Endodermal cell (in vitro differentiated cells): ENCODE data around the gene DUOXA2. TPM values are rescaled to one million over a fixed set of nuclear protein-coding genes. Genes with fewer than 3 reads are reported as not detected.

Source experiments
- DNase-seq: peaks from one replicate; pipeline ENCODE4 v3.0.0-alpha.2; 2017
- H3K27ac ChIP-seq: 2 replicates; pipeline ENCODE4 v1.5.1; 2013; ENCODE audit warnings: mild to moderate bottlenecking, low read depth, low read length, moderate library complexity
- H3K27me3 ChIP-seq: 2 replicates; pipeline ENCODE4 v1.6.1; 2013; ENCODE audit warnings: mild to moderate bottlenecking, low read length, moderate library complexity; ENCODE audit not compliant: insufficient read depth, control insufficient read depth, poor library complexity, severe bottlenecking
- H3K36me3 ChIP-seq: 2 replicates; pipeline ENCODE4 v1.7.0; 2013; ENCODE audit warnings: mild to moderate bottlenecking, low read length, moderate library complexity; ENCODE audit not compliant: control insufficient read depth, insufficient read depth
- H3K4me1 ChIP-seq: one replicate; pipeline ENCODE4 v1.7.0; 2013; ENCODE audit warnings: low read length; ENCODE audit not compliant: control insufficient read depth, insufficient read depth
- H3K4me3 ChIP-seq: 2 replicates; pipeline ENCODE4 v1.5.1; 2013; ENCODE audit warnings: mild to moderate bottlenecking, low read length, moderate library complexity
- H3K9ac ChIP-seq: 2 replicates; pipeline ENCODE4 v1.6.1; 2013; ENCODE audit warnings: mild to moderate bottlenecking, low read length, moderate library complexity; ENCODE audit not compliant: poor library complexity, severe bottlenecking; ENCODE audit errors: extremely low read depth
- H3K9me3 ChIP-seq: 2 replicates; pipeline ENCODE4 v1.6.1; 2013; ENCODE audit warnings: mild to moderate bottlenecking, low read length, moderate library complexity; ENCODE audit not compliant: control insufficient read depth
- H3K27ac Mint-ChIP-seq: 2 replicates; pipeline ENCODE4 v1.8.0; 2020; ENCODE audit warnings: mixed read lengths
- H3K27me3 Mint-ChIP-seq: 2 replicates; pipeline ENCODE4 v1.8.0; 2021; ENCODE audit warnings: mild to moderate bottlenecking, mixed read lengths; ENCODE audit not compliant: insufficient read depth
- H3K36me3 Mint-ChIP-seq: 2 replicates; pipeline ENCODE4 v1.8.0; 2020; ENCODE audit warnings: low read depth, mixed read lengths
- H3K4me1 Mint-ChIP-seq: 2 replicates; pipeline ENCODE4 v1.8.0; 2020; ENCODE audit warnings: mixed read lengths
- H3K4me3 Mint-ChIP-seq: 2 replicates; pipeline ENCODE4 v1.8.0; 2020; ENCODE audit warnings: mild to moderate bottlenecking, moderate library complexity, mixed read lengths
- H3K9me3 Mint-ChIP-seq: 2 replicates; pipeline ENCODE4 v1.8.0; 2020; ENCODE audit warnings: mild to moderate bottlenecking, mixed read lengths
- CTCF ChIP-seq: fragments of 200-600 bp; sonication (generic); conservative IDR thresholded peaks from 2 replicates; pipeline ENCODE4 v1.5.0; 2021; ENCODE audit warnings: antibody characterized with exemption, mild to moderate bottlenecking
- WGBS, 2 experiments: methylation state at CpG; one replicate each; pipeline versions ENCODE4 v1.1.5 to v1.1.7; 2013; ENCODE audit warnings: missing lambda C conversion rate in 2 of 2, mixed read lengths in 1 of 2; ENCODE audit not compliant: insufficient coverage in 1 of 2, insufficient read length in 1 of 2; 5-methylcytosine and 5-hydroxymethylcytosine counted together
- total RNA-seq, 2 donors: library from RNA; stranded (reverse); fragmentation: NEBNext Ultra II Directional in 1 of 2; extraction: Animal tissue kit (Norgen Biotek cat#: 25700) in 1 of 2; gene quantifications; 2 replicates in 1 of 2; 3 replicates in 1 of 2; pipeline ENCODE4 v1.2.1, GENCODE V29; 2021

Gene DUOXA2
- total RNA-seq, 2 donors from 2014 or later = not detected

- H3K27me3 Mint-ChIP-seq = peaks cover 80% of the 10 kb centered on the region
- H3K36me3 Mint-ChIP-seq = no peaks in the 10 kb centered on the region
- Histone ChIP-seq H3K9ac (no peak overlapping the region), H3K4me3 (no peak overlapping the region), H3K4me1 (no peaks in the 10 kb centered on the region), H3K36me3 (no peaks in the 10 kb centered on the region), H3K27me3 (peaks cover 91% of the 10 kb centered on the region), H3K27ac (no peak overlapping the region), H3K9me3 (no peaks in the 10 kb centered on the region)
- peak; percentile 66 for DNase-seq
- H3K9me3 Mint-ChIP-seq = no peaks in the 10 kb centered on the region
- WGBS, 2 experiments = 41 to 55% methylated on average over 25 to 67 of the region's 71 CpGs
- TF ChIP-seq CTCF = no peak
- H3K27ac Mint-ChIP-seq = no peak overlapping the region
- H3K4me1 Mint-ChIP-seq = peaks cover 16% of the 10 kb centered on the region
- H3K4me3 Mint-ChIP-seq = peak overlapping the region; percentile 51
Measured at GRCh38 chr15:45111390-45112142, 2.6 kb upstream of the DUOXA2 start.

GRCh38 chr15:45112143-45112590 is 2.0 kb upstream of the DUOXA2 start:
- Mint-ChIP-seq H3K36me3 (no peaks in the 10 kb centered on the region), H3K4me1 (peaks cover 16% of the 10 kb centered on the region), H3K27me3 (peaks cover 81% of the 10 kb centered on the region), H3K27ac (no peak overlapping the region), H3K9me3 (no peaks in the 10 kb centered on the region), H3K4me3 (peak overlapping the region; percentile 51)
- TF ChIP-seq CTCF = no peak
- 0 to 24% methylated on average over 3 to 13 of the region's 13 CpGs for WGBS, 2 experiments
- Histone ChIP-seq H3K9ac (peak overlapping the region; percentile 1), H3K36me3 (no peaks in the 10 kb centered on the region), H3K4me1 (no peaks in the 10 kb centered on the region), H3K27ac (no peak overlapping the region), H3K4me3 (peak overlapping the region; percentile 67), H3K27me3 (peaks cover 91% of the 10 kb centered on the region), H3K9me3 (no peaks in the 10 kb centered on the region)
- no peak for DNase-seq

GRCh38 chr15:45112591-45113379 is 1.3 kb upstream of the DUOXA2 start:
- peak; percentile 79 for DNase-seq
- H3K27ac ChIP-seq = no peak overlapping the region
- no peaks in the 10 kb centered on the region for H3K4me1 ChIP-seq
- 3 to 4% methylated on average over 15 to 57 of the region's 58 CpGs for WGBS, 2 experiments
- H3K9me3 Mint-ChIP-seq = peaks cover 5% of the 10 kb centered on the region
- peaks cover 16% of the 10 kb centered on the region for H3K4me1 Mint-ChIP-seq
- H3K4me3 ChIP-seq = peak overlapping the region; percentile 67
- H3K36me3 ChIP-seq = no peaks in the 10 kb centered on the region
- H3K36me3 Mint-ChIP-seq = no peaks in the 10 kb centered on the region
- H3K27me3 ChIP-seq = peaks cover 95% of the 10 kb centered on the region
- no peaks in the 10 kb centered on the region for H3K9me3 ChIP-seq
- H3K4me3 Mint-ChIP-seq = peak overlapping the region; percentile 51
- H3K9ac ChIP-seq = peak overlapping the region; percentile 1
- H3K27ac Mint-ChIP-seq = no peak overlapping the region
- TF ChIP-seq CTCF = no peak
- peaks cover 87% of the 10 kb centered on the region for H3K27me3 Mint-ChIP-seq
